ENCODE data around the gene TNFRSF14.
"Not testable (repeated sequence)": the region's sequence is repeated elsewhere in the genome, so short reads cannot be mapped to it uniquely, and the experiment has no call there.

Gene TNFRSF14

GRCh38 chr1:2575801-2576663 lies 19.9 kb downstream of the TNFRSF14 start:
- Histone ChIP-seq H3K27ac (peak overlapping the region; percentile 89), H3K36me3 (no peaks in the 10 kb centered on the region), H3K4me1 (peaks cover 62% of the 10 kb centered on the region), H3K4me2 (peak overlapping the region; percentile 98), H3K4me3 (peak overlapping the region; percentile 53), H3K9me3 (peaks cover 14% of the 10 kb centered on the region), H3K9ac (peak overlapping the region; percentile 76), H3K27me3 (no peaks in the 10 kb centered on the region), H4K20me1 (no peaks in the 10 kb centered on the region)
- TF ChIP-seq Cebpa-rat (IDR thresholded peaks at IDR 0.05), result no peak

- Histone ChIP-seq H3K9me3 (peaks cover 14% of the 10 kb centered on the region), H3K27ac (peak overlapping the region; percentile 83), H3K4me3 (peak overlapping the region; percentile 26; the same call in 1 of the 2 replicates), H3K9ac (peak overlapping the region; percentile 60), H3K4me1 (peaks cover 75% of the 10 kb centered on the region), H3K4me2 (peak overlapping the region; percentile 98)
- not testable (repeated sequence) for H3K27me3 ChIP-seq, H3K36me3 ChIP-seq, H4K20me1 ChIP-seq
These were observed 21.4 kb downstream of the TNFRSF14 start for GRCh38 chr1:2577565-2578075.

GRCh38 chr1:2578758-2579118 lies 22.6 kb downstream of the TNFRSF14 start:
- Histone ChIP-seq H3K27ac (peak overlapping the region; percentile 83), H3K36me3 (no peaks in the 10 kb centered on the region), H3K4me2 (peak overlapping the region; percentile 98), H3K4me1 (peaks cover 86% of the 10 kb centered on the region), H4K20me1 (no peaks in the 10 kb centered on the region), H3K9ac (peak overlapping the region; percentile 60; the same call in 1 of the 2 replicates), H3K4me3 (0 out of 2 replicates have a peak overlapping the region, but pooled peaks have one; percentile 26), H3K27me3 (no peaks in the 10 kb centered on the region), H3K9me3 (peaks cover 4% of the 10 kb centered on the region; the same call in 1 of the 2 replicates)
- no peak for TF ChIP-seq Cebpa-rat (IDR thresholded peaks at IDR 0.05)

- Histone ChIP-seq H3K27ac (no peak overlapping the region), H4K20me1 (no peaks in the 10 kb centered on the region), H3K4me2 (peak overlapping the region; percentile 98), H3K27me3 (no peaks in the 10 kb centered on the region), H3K9me3 (no peaks in the 10 kb centered on the region), H3K4me1 (peaks cover 99% of the 10 kb centered on the region), H3K4me3 (no peak overlapping the region), H3K9ac (no peak overlapping the region), H3K36me3 (no peaks in the 10 kb centered on the region)
- TF ChIP-seq Cebpa-rat (IDR thresholded peaks at IDR 0.05), result no peak
These were observed 24.5 kb downstream of the TNFRSF14 start for GRCh38 chr1:2580691-2581090.

- no peak for TF ChIP-seq Cebpa-rat (IDR thresholded peaks at IDR 0.05)
- Histone ChIP-seq H3K4me3 (no peak overlapping the region), H3K4me2 (peak overlapping the region; percentile 98), H3K27ac (no peak overlapping the region), H3K27me3 (no peaks in the 10 kb centered on the region), H3K9ac (no peak overlapping the region), H3K36me3 (no peaks in the 10 kb centered on the region), H4K20me1 (no peaks in the 10 kb centered on the region), H3K9me3 (no peaks in the 10 kb centered on the region), H3K4me1 (peaks cover 87% of the 10 kb centered on the region)
These were observed 26.2 kb downstream of the TNFRSF14 start for GRCh38 chr1:2582391-2582790.

GRCh38 chr1:2583331-2583791 lies 27.2 kb downstream of the TNFRSF14 start:
- peaks cover 3% of the 10 kb centered on the region; the same call in 1 of the 2 replicates for H3K27me3 ChIP-seq
- no peak overlapping the region for H3K4me3 ChIP-seq
- peak overlapping the region; percentile 98 for H3K27ac ChIP-seq

GRCh38 chr1:2583871-2584351 lies 27.7 kb downstream of the TNFRSF14 start:
- H3K27ac ChIP-seq, result peak overlapping the region; percentile 98; the same call in 1 of the 2 replicates
- H3K9ac ChIP-seq, result peak overlapping the region; percentile 88; the same call in 1 of the 2 replicates
- peaks cover under 1% of the 10 kb centered on the region; the same call in 1 of the 2 replicates for H3K36me3 ChIP-seq
- TF ChIP-seq Cebpa-rat (IDR thresholded peaks at IDR 0.05), result no peak
- H3K9me3 ChIP-seq, result no peaks in the 10 kb centered on the region
- peaks cover 7% of the 10 kb centered on the region for H4K20me1 ChIP-seq
- H3K27me3 ChIP-seq, result peaks cover 3% of the 10 kb centered on the region; the same call in 1 of the 2 replicates
- peak overlapping the region; percentile 98 for H3K4me2 ChIP-seq
- peaks cover 87% of the 10 kb centered on the region for H3K4me1 ChIP-seq
- no peak overlapping the region for H3K4me3 ChIP-seq

More at GRCh38 chr1:2583331-2583791, 27.2 kb downstream of the TNFRSF14 start:
- Histone ChIP-seq H3K9ac (peak overlapping the region; percentile 88; the same call in 1 of the 2 replicates), H3K36me3 (no peaks in the 10 kb centered on the region), H4K20me1 (peaks cover 1% of the 10 kb centered on the region), H3K4me1 (peaks cover 87% of the 10 kb centered on the region), H3K9me3 (no peaks in the 10 kb centered on the region), H3K4me2 (peak overlapping the region; percentile 98)
- no peak for TF ChIP-seq Cebpa-rat (IDR thresholded peaks at IDR 0.05)

- H3K4me1 ChIP-seq, result peaks cover 84% of the 10 kb centered on the region
- TF ChIP-seq Cebpa-rat (IDR thresholded peaks at IDR 0.05), result no peak
- H3K27me3 ChIP-seq, result peaks cover 3% of the 10 kb centered on the region; the same call in 1 of the 2 replicates
- H3K36me3 ChIP-seq, result peaks cover 9% of the 10 kb centered on the region
- H3K27ac ChIP-seq, result peak overlapping the region; percentile 98
- peak overlapping the region; percentile 88 for H3K9ac ChIP-seq
- H3K4me2 ChIP-seq, result peak overlapping the region; percentile 98
- peak overlapping the region; percentile 77 for H3K4me3 ChIP-seq
- peaks cover 16% of the 10 kb centered on the region for H4K20me1 ChIP-seq
- H3K9me3 ChIP-seq, result no peaks in the 10 kb centered on the region
These were observed 28.6 kb downstream of the TNFRSF14 start for GRCh38 chr1:2584686-2585317.

- no peaks in the 10 kb centered on the region for H3K9me3 ChIP-seq
- peak overlapping the region; percentile 98 for H3K4me2 ChIP-seq
- H3K27ac ChIP-seq, result peak overlapping the region; percentile 98
- H3K9ac ChIP-seq, result peak overlapping the region; percentile 88
- H3K27me3 ChIP-seq, result peaks cover 3% of the 10 kb centered on the region; the same call in 1 of the 2 replicates
- H3K4me3 ChIP-seq, result peak overlapping the region; percentile 77
- H3K36me3 ChIP-seq, result peaks cover 9% of the 10 kb centered on the region
- TF ChIP-seq Cebpa-rat (IDR thresholded peaks at IDR 0.05), result no peak
- peaks cover 77% of the 10 kb centered on the region for H3K4me1 ChIP-seq
- H4K20me1 ChIP-seq, result peaks cover 20% of the 10 kb centered on the region
These were observed 29.3 kb downstream of the TNFRSF14 start for GRCh38 chr1:2585318-2586092.
